ENCODE data around the gene GARIN1A. TPM values are rescaled to one million over a fixed set of nuclear protein-coding genes. Genes with fewer than 3 reads are reported as not detected.

GARIN1A gene
- total RNA-seq, 1 experiment from 2014 or later: 2.3 TPM

GRCh38 chr7:128703609-128704241 is 31.6 kb downstream of the GARIN1A start:
- BruUV-seq (replicated peaks): no TSS peak
- no peak for DNase-seq (ENCODE audit: unreplicated experiment)
- H3K36me3 Mint-ChIP-seq (ENCODE audit: insufficient read depth, unreplicated experiment): no peaks in the 10 kb centered on the region
- TF ChIP-seq CTCF (IDR thresholded peaks at IDR 0.05; ENCODE audit: unreplicated experiment): no peak
- no peaks in the 10 kb centered on the region for H3K9me3 Mint-ChIP-seq (ENCODE audit: unreplicated experiment)
- POLR2A ChIA-PET: no interaction called here
- peaks cover 12% of the 10 kb centered on the region for H3K4me1 Mint-ChIP-seq (ENCODE audit: insufficient read depth, unreplicated experiment)
- H3K4me3 Mint-ChIP-seq (ENCODE audit: unreplicated experiment): no peak overlapping the region
- CTCF ChIA-PET: interaction anchor here (0.8 kb wide), 1 partner anchor 22 kb away, joined by 3 read pairs; no protein-coding TSS in a partner anchor
- intact Hi-C loops (cut with micrococcal nuclease): no loop called here
- no peaks in the 10 kb centered on the region for H3K27me3 Mint-ChIP-seq (ENCODE audit: insufficient read depth, unreplicated experiment)
- no peak overlapping the region for H3K27ac Mint-ChIP-seq (ENCODE audit: low read depth, unreplicated experiment)

GRCh38 chr7:128705891-128706333 is 33.8 kb downstream of the GARIN1A start:
- intact Hi-C loops (cut with micrococcal nuclease): no loop called here
- Mint-ChIP-seq H3K9me3 (ENCODE audit: unreplicated experiment) (no peaks in the 10 kb centered on the region), H3K27me3 (ENCODE audit: insufficient read depth, unreplicated experiment) (no peaks in the 10 kb centered on the region), H3K36me3 (ENCODE audit: insufficient read depth, unreplicated experiment) (no peaks in the 10 kb centered on the region), H3K4me1 (ENCODE audit: insufficient read depth, unreplicated experiment) (peaks cover 20% of the 10 kb centered on the region), H3K4me3 (ENCODE audit: unreplicated experiment) (no peak overlapping the region), H3K27ac (ENCODE audit: low read depth, unreplicated experiment) (no peak overlapping the region)
- peak; percentile 5 for DNase-seq (ENCODE audit: unreplicated experiment)
- ChIA-PET CTCF (interaction anchor here (0.7 kb wide), 1 partner anchor 113 kb away, joined by 4 read pairs; no protein-coding TSS in a partner anchor), POLR2A (interaction anchor here (1.1 kb wide), 1 partner anchor 8 kb away, joined by 3 read pairs; no protein-coding TSS in a partner anchor)
- no TSS peak for BruUV-seq (replicated peaks)
- TF ChIP-seq CTCF (IDR thresholded peaks at IDR 0.05; ENCODE audit: unreplicated experiment): no peak

GRCh38 chr7:128707752-128708151 is 35.7 kb downstream of the GARIN1A start:
- intact Hi-C loops (cut with micrococcal nuclease): no loop called here
- no peak for TF ChIP-seq CTCF (IDR thresholded peaks at IDR 0.05; ENCODE audit: unreplicated experiment)
- Mint-ChIP-seq H3K36me3 (ENCODE audit: insufficient read depth, unreplicated experiment) (no peaks in the 10 kb centered on the region), H3K9me3 (ENCODE audit: unreplicated experiment) (no peaks in the 10 kb centered on the region), H3K27me3 (ENCODE audit: insufficient read depth, unreplicated experiment) (no peaks in the 10 kb centered on the region), H3K4me3 (ENCODE audit: unreplicated experiment) (no peak overlapping the region), H3K4me1 (ENCODE audit: insufficient read depth, unreplicated experiment) (peaks cover 14% of the 10 kb centered on the region), H3K27ac (ENCODE audit: low read depth, unreplicated experiment) (no peak overlapping the region)
- BruUV-seq (replicated peaks): no TSS peak
- DNase-seq (ENCODE audit: unreplicated experiment): no peak
- ChIA-PET POLR2A (interaction anchor here (1.0 to 1.5 kb wide), 2 partner anchors 8 to 23 kb away, joined by 3 to 4 read pairs; no protein-coding TSS in a partner anchor), CTCF (interaction anchor here (1.1 kb wide), 1 partner anchor 99 kb away, joined by 4 read pairs; no protein-coding TSS in a partner anchor)

- Mint-ChIP-seq H3K9me3 (ENCODE audit: unreplicated experiment) (no peaks in the 10 kb centered on the region), H3K4me3 (ENCODE audit: unreplicated experiment) (no peak overlapping the region), H3K27me3 (ENCODE audit: insufficient read depth, unreplicated experiment) (no peaks in the 10 kb centered on the region), H3K36me3 (ENCODE audit: insufficient read depth, unreplicated experiment) (no peaks in the 10 kb centered on the region), H3K4me1 (ENCODE audit: insufficient read depth, unreplicated experiment) (peaks cover 14% of the 10 kb centered on the region), H3K27ac (ENCODE audit: low read depth, unreplicated experiment) (no peak overlapping the region)
- TF ChIP-seq CTCF (IDR thresholded peaks at IDR 0.05; ENCODE audit: unreplicated experiment): no peak
- BruUV-seq (replicated peaks): no TSS peak
- ChIA-PET CTCF (interaction anchor here (1.1 kb wide), 1 partner anchor 100 kb away, joined by 4 read pairs; no protein-coding TSS in a partner anchor), POLR2A (interaction anchor here (0.6 to 1.5 kb wide), 3 partner anchors 9 to 23 kb away, joined by 3 to 4 read pairs (median 3); no protein-coding TSS in a partner anchor)
- intact Hi-C loops (cut with micrococcal nuclease): no loop called here
- no peak for DNase-seq (ENCODE audit: unreplicated experiment)
These were observed 36.1 kb downstream of the GARIN1A start for GRCh38 chr7:128708235-128708634.

All from MCF 10A (cell line).